GM23338 (cell line): ENCODE results near the gene BRSK1. TPM values are rescaled to one million over a fixed set of nuclear protein-coding genes. Genes with fewer than 3 reads are reported as not detected.
A peak's percentile ranks its signal among the peaks of the same experiment; 100 is the strongest.

Source experiments
- ATAC-seq: fragments of 200-7000 bp; cut with Tn5 transposase; 3 replicates; pipeline ENCODE4 v1.9.1; 2020
- DNase-seq: peaks from one replicate; pipeline ENCODE4 v3.0.0-alpha.2; 2015; ENCODE audit warnings: low spot score
- H2AFZ ChIP-seq: fragments of 200-600 bp; sonication (generic); 2 replicates; pipeline ENCODE4 v1.8.0; 2016; ENCODE audit warnings: antibody characterized with exemption, mild to moderate bottlenecking, moderate library complexity
- H3F3A ChIP-seq: fragments of 200-600 bp; sonication (generic); replicated peaks from 2 replicates; pipeline ENCODE4 v1.8.0; 2017; ENCODE audit warnings: antibody characterized with exemption, mixed run types, low read depth
- H3K27ac ChIP-seq: fragments of 200-600 bp; sonication (generic); 2 replicates; pipeline ENCODE4 v1.6.1; 2016; ENCODE audit warnings: low read depth
- H3K27me3 ChIP-seq: fragments of 200-600 bp; sonication (generic); 2 replicates; pipeline ENCODE4 v1.8.0; 2016; ENCODE audit warnings: mild to moderate bottlenecking, mixed run types, moderate library complexity; ENCODE audit not compliant: insufficient read depth
- H3K36me3 ChIP-seq: fragments of 200-600 bp; sonication (generic); 2 replicates; pipeline ENCODE4 v1.8.0; 2016; ENCODE audit warnings: mild to moderate bottlenecking; ENCODE audit not compliant: insufficient read depth
- H3K4me1 ChIP-seq: fragments of 200-600 bp; sonication (generic); 2 replicates; pipeline ENCODE4 v1.8.0; 2016; ENCODE audit warnings: mild to moderate bottlenecking, moderate library complexity; ENCODE audit not compliant: insufficient read depth
- H3K4me2 ChIP-seq: fragments of 200-600 bp; sonication (generic); 2 replicates; pipeline ENCODE4 v1.7.1; 2017; ENCODE audit warnings: mixed run types
- H3K4me3 ChIP-seq: fragments of 200-600 bp; sonication (generic); 2 replicates; pipeline ENCODE4 v1.6.1; 2016; ENCODE audit warnings: mixed run types
- H3K79me2 ChIP-seq: fragments of 200-600 bp; sonication (generic); replicated peaks from 2 replicates; pipeline ENCODE4 v1.8.0; 2017; ENCODE audit warnings: mild to moderate bottlenecking; ENCODE audit not compliant: insufficient read depth
- H3K9me2 ChIP-seq: fragments of 200-600 bp; sonication (generic); 2 replicates; pipeline ENCODE4 v1.8.0; 2017; ENCODE audit not compliant: insufficient read depth
- H4K20me1 ChIP-seq: fragments of 200-600 bp; sonication (generic); replicated peaks from 2 replicates; pipeline ENCODE4 v1.8.0; 2017; ENCODE audit warnings: mild to moderate bottlenecking; ENCODE audit not compliant: insufficient read depth
- H3K27ac Mint-ChIP-seq: 2 replicates; pipeline ENCODE4 v1.8.0; 2020; ENCODE audit warnings: inconsistent platforms, mild to moderate bottlenecking, moderate library complexity, mixed read lengths
- H3K27me3 Mint-ChIP-seq: 3 replicates; pipeline ENCODE4 v1.8.0; 2022; ENCODE audit warnings: low read depth, mild to moderate bottlenecking, moderate library complexity, mixed read lengths, inconsistent platforms; ENCODE audit not compliant: insufficient read depth, poor library complexity
- H3K36me3 Mint-ChIP-seq: 3 replicates; pipeline ENCODE4 v1.8.0; 2021; ENCODE audit warnings: low read depth, mild to moderate bottlenecking, inconsistent platforms, moderate library complexity, mixed read lengths
- H3K4me1 Mint-ChIP-seq: 3 replicates; pipeline ENCODE4 v1.8.0; 2020; ENCODE audit warnings: mild to moderate bottlenecking, inconsistent platforms, mixed read lengths
- H3K4me3 Mint-ChIP-seq: 3 replicates; pipeline ENCODE4 v1.8.0; 2021; ENCODE audit warnings: moderate library complexity, mild to moderate bottlenecking, inconsistent platforms, mixed read lengths
- H3K9me3 Mint-ChIP-seq: 3 replicates; pipeline ENCODE4 v1.8.0; 2020; ENCODE audit warnings: moderate library complexity, mild to moderate bottlenecking, inconsistent platforms, mixed read lengths
- CREB1 ChIP-seq: fragments of 250-450 bp; sonication (Bioruptor Pico); IDR thresholded peaks from 2 replicates; pipeline ENCODE4 v1.5.0; 2020; ENCODE audit warnings: low read depth, mild to moderate bottlenecking, moderate library complexity
- EZH2 ChIP-seq: fragments of 200-600 bp; sonication (generic); IDR thresholded peaks from one replicate; pipeline ENCODE4 v1.8.0; 2017; ENCODE audit warnings: antibody characterized with exemption, mild to moderate bottlenecking, low read depth; ENCODE audit not compliant: unreplicated experiment
- EZH2phosphoT487 ChIP-seq: fragments of 200-600 bp; sonication (generic); IDR thresholded peaks from one replicate; pipeline ENCODE4 v1.8.1; 2018; ENCODE audit warnings: antibody characterized with exemption; ENCODE audit not compliant: unreplicated experiment
- NANOG ChIP-seq: IDR thresholded peaks from 2 replicates; pipeline ENCODE4 v1.6.1; 2016; ENCODE audit warnings: antibody characterized with exemption, borderline replicate concordance
- POLR2AphosphoS5 ChIP-seq: IDR thresholded peaks from 2 replicates; pipeline ENCODE4 v1.6.1; 2016; ENCODE audit warnings: antibody characterized with exemption, low read depth
- STAT1 ChIP-seq: IDR thresholded peaks from one replicate; pipeline ENCODE4 v1.6.1; 2016; ENCODE audit warnings: antibody characterized with exemption; ENCODE audit not compliant: unreplicated experiment
- ZNF114 ChIP-seq: fragments of 250-450 bp; sonication (Bioruptor Pico); IDR thresholded peaks from 2 replicates; pipeline ENCODE4 v1.5.0; 2020; ENCODE audit warnings: mild to moderate bottlenecking, moderate library complexity
- polyA plus RNA-seq: library from polyadenylated mRNA; unstranded; fragments of >200 nt; fragmentation: Nextera tagmentation; extraction: Ambion mirVana; gene quantifications from 2 replicates; pipeline ENCODE4 v1.2.1, GENCODE V29; 2016
- total RNA-seq: library from RNA; depleted of rRNA; stranded (reverse); fragments of >200 nt; shearing (Covaris generic); gene quantifications from 2 replicates; pipeline ENCODE4 v1.2.3, GENCODE V29; 2014
- TF ChIP-seq, protein P1 (sequence below), 2 experiments: fragments of 200-600 bp in 1 of 2; sonication (generic) in 1 of 2; conservative IDR thresholded peaks; 2 replicates each; pipeline versions ENCODE4 v1.5.1 to v1.6.1; 2016 to 2017; ENCODE audit warnings: antibody characterized with exemption in 2 of 2, low read depth in 2 of 2, mild to moderate bottlenecking in 2 of 2, moderate library complexity in 1 of 2
- TF ChIP-seq, protein P2 (sequence below): IDR thresholded peaks from one replicate; pipeline ENCODE4 v1.6.1; 2018; ENCODE audit warnings: antibody characterized with exemption; ENCODE audit not compliant: unreplicated experiment
- TF ChIP-seq, protein P3 (sequence below): IDR thresholded peaks from 2 replicates; pipeline ENCODE4 v1.6.1; 2016; ENCODE audit warnings: antibody characterized with exemption

BRSK1 gene
- total and polyA plus RNA-seq, 2 experiments from 2014 or later = 2.3 to 17.2 TPM

DNA sequence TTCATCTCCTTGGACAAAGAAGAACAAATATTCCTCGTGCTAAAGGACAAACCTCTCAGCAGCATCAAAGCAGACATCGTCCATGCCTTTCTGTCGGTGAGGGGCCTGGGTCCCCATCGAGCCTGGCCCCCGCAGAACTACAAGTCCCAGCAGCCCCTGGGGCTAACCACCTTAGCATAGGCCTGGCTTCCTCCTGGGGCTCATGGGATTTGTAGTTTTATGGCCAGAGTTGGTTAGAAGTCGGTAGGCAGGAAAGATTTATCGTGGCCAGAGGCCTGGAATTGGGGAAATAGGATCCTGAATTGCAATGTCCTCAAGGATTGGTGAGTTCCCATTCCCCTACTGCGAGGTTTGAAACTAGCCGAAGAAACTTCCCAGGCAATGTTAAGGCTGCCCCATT lies 21.7 kb downstream of the BRSK1 start:
- DNase-seq = peak; percentile 88
- no peak overlapping the region for H3K27ac Mint-ChIP-seq

DNA sequence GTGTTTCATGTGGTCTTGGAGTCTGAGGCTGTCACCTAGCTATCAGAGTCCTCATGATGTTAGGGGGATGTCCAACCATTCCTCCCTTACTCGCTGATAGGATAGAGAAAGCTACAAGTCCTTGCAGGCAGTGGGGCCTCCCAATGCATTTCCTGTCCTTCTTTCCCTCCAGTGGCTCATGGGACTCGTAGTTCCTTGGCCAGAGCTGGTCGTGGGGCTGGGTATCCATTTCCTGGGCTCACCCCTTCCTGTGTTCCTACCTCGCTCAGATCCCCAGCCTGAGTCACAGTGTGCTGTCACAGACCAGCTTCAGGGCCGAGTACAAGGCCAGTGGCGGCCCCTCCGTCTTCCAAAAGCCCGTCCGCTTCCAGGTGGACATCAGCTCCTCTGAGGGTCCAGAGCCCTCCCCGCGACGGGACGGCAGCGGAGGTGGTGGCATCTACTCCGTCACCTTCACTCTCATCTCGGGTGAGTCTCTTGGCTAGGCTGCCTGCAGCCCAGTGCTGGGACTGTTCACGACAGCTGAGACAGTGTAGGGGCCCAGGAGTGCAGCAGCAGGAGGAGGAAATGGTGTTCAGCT lies 22.3 kb downstream of the BRSK1 start:
- H3K36me3 Mint-ChIP-seq = peaks cover 59% of the 10 kb centered on the region
- no peak overlapping the region; the same call in 2 of the 3 replicates for H3K4me3 Mint-ChIP-seq
- no peak overlapping the region for H3K27ac Mint-ChIP-seq
- TF ChIP-seq ZNF114 (CRISPR knock-in tag) = no peak
- TF ChIP-seq NANOG = no peak
- no peak for TF ChIP-seq STAT1
- no peak for TF ChIP-seq EZH2
- no peak for TF ChIP-seq EZH2phosphoT487
- TF ChIP-seq, protein P1, sequence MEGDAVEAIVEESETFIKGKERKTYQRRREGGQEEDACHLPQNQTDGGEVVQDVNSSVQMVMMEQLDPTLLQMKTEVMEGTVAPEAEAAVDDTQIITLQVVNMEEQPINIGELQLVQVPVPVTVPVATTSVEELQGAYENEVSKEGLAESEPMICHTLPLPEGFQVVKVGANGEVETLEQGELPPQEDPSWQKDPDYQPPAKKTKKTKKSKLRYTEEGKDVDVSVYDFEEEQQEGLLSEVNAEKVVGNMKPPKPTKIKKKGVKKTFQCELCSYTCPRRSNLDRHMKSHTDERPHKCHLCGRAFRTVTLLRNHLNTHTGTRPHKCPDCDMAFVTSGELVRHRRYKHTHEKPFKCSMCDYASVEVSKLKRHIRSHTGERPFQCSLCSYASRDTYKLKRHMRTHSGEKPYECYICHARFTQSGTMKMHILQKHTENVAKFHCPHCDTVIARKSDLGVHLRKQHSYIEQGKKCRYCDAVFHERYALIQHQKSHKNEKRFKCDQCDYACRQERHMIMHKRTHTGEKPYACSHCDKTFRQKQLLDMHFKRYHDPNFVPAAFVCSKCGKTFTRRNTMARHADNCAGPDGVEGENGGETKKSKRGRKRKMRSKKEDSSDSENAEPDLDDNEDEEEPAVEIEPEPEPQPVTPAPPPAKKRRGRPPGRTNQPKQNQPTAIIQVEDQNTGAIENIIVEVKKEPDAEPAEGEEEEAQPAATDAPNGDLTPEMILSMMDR (conservative IDR thresholded peaks at IDR 0.05; ENCODE audit: low read depth in 2 of 2) = no peak
- TF ChIP-seq, protein P2, sequence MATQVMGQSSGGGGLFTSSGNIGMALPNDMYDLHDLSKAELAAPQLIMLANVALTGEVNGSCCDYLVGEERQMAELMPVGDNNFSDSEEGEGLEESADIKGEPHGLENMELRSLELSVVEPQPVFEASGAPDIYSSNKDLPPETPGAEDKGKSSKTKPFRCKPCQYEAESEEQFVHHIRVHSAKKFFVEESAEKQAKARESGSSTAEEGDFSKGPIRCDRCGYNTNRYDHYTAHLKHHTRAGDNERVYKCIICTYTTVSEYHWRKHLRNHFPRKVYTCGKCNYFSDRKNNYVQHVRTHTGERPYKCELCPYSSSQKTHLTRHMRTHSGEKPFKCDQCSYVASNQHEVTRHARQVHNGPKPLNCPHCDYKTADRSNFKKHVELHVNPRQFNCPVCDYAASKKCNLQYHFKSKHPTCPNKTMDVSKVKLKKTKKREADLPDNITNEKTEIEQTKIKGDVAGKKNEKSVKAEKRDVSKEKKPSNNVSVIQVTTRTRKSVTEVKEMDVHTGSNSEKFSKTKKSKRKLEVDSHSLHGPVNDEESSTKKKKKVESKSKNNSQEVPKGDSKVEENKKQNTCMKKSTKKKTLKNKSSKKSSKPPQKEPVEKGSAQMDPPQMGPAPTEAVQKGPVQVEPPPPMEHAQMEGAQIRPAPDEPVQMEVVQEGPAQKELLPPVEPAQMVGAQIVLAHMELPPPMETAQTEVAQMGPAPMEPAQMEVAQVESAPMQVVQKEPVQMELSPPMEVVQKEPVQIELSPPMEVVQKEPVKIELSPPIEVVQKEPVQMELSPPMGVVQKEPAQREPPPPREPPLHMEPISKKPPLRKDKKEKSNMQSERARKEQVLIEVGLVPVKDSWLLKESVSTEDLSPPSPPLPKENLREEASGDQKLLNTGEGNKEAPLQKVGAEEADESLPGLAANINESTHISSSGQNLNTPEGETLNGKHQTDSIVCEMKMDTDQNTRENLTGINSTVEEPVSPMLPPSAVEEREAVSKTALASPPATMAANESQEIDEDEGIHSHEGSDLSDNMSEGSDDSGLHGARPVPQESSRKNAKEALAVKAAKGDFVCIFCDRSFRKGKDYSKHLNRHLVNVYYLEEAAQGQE = no peak
- no peak for TF ChIP-seq POLR2AphosphoS5
- TF ChIP-seq CREB1 (CRISPR knock-in tag) = no peak

More for the DNA sequence above, 21.7 kb downstream of the BRSK1 start:
- Mint-ChIP-seq H3K4me3 (no peak overlapping the region; the same call in 2 of the 3 replicates), H3K9me3 (no peaks in the 10 kb centered on the region; the same call in 2 of the 3 replicates), H3K27me3 (peaks cover 18% of the 10 kb centered on the region), H3K36me3 (peaks cover 63% of the 10 kb centered on the region), H3K4me1 (peaks cover 20% of the 10 kb centered on the region)
- Histone ChIP-seq H3K79me2 (no peaks in the 10 kb centered on the region), H3K36me3 (peaks cover 11% of the 10 kb centered on the region), H3F3A (peaks cover 20% of the 10 kb centered on the region), H4K20me1 (no peaks in the 10 kb centered on the region; the same call in 1 of the 2 replicates), H3K27ac (no peak overlapping the region), H3K4me1 (peaks cover 10% of the 10 kb centered on the region), H3K9me2 (no peaks in the 10 kb centered on the region), H3K4me3 (no peak overlapping the region), H3K4me2 (no peak overlapping the region), H2AFZ (no peak overlapping the region), H3K27me3 (no peaks in the 10 kb centered on the region)
- ATAC-seq = peak; percentile 67
- TF ChIP-seq, protein P2 = no peak
- TF ChIP-seq, protein P3, sequence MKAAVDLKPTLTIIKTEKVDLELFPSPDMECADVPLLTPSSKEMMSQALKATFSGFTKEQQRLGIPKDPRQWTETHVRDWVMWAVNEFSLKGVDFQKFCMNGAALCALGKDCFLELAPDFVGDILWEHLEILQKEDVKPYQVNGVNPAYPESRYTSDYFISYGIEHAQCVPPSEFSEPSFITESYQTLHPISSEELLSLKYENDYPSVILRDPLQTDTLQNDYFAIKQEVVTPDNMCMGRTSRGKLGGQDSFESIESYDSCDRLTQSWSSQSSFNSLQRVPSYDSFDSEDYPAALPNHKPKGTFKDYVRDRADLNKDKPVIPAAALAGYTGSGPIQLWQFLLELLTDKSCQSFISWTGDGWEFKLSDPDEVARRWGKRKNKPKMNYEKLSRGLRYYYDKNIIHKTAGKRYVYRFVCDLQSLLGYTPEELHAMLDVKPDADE = peak; percentile 98

More for the DNA sequence above, 22.3 kb downstream of the BRSK1 start:
- peaks cover 11% of the 10 kb centered on the region for H3K36me3 ChIP-seq
- H3K27me3 ChIP-seq = no peaks in the 10 kb centered on the region
- H3K9me2 ChIP-seq = no peaks in the 10 kb centered on the region
- H3K27ac ChIP-seq = no peak overlapping the region
- H3F3A ChIP-seq = peaks cover 20% of the 10 kb centered on the region
- no peak overlapping the region for H3K4me2 ChIP-seq
- no peak overlapping the region for H3K4me3 ChIP-seq
- H3K27me3 Mint-ChIP-seq = peaks cover 16% of the 10 kb centered on the region
- peaks cover 10% of the 10 kb centered on the region for H3K4me1 ChIP-seq
- ATAC-seq (no peak), DNase-seq (peak; percentile 46)
- peaks cover 17% of the 10 kb centered on the region for H3K4me1 Mint-ChIP-seq
- H2AFZ ChIP-seq = no peak overlapping the region
- H3K79me2 ChIP-seq = no peaks in the 10 kb centered on the region
- H4K20me1 ChIP-seq = no peaks in the 10 kb centered on the region; the same call in 1 of the 2 replicates
- no peaks in the 10 kb centered on the region; the same call in 2 of the 3 replicates for H3K9me3 Mint-ChIP-seq
